ENCODE results near the gene AGPAT4. TPM values are rescaled to one million over a fixed set of nuclear protein-coding genes. Genes with fewer than 3 reads are reported as not detected.
"Not testable (repeated sequence)": the region's sequence is repeated elsewhere in the genome, so short reads cannot be mapped to it uniquely, and the experiment has no call there.

The AGPAT4 gene, protein sequence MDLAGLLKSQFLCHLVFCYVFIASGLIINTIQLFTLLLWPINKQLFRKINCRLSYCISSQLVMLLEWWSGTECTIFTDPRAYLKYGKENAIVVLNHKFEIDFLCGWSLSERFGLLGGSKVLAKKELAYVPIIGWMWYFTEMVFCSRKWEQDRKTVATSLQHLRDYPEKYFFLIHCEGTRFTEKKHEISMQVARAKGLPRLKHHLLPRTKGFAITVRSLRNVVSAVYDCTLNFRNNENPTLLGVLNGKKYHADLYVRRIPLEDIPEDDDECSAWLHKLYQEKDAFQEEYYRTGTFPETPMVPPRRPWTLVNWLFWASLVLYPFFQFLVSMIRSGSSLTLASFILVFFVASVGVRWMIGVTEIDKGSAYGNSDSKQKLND
- 26.8 TPM for polyA plus RNA-seq (2013)

DNA sequence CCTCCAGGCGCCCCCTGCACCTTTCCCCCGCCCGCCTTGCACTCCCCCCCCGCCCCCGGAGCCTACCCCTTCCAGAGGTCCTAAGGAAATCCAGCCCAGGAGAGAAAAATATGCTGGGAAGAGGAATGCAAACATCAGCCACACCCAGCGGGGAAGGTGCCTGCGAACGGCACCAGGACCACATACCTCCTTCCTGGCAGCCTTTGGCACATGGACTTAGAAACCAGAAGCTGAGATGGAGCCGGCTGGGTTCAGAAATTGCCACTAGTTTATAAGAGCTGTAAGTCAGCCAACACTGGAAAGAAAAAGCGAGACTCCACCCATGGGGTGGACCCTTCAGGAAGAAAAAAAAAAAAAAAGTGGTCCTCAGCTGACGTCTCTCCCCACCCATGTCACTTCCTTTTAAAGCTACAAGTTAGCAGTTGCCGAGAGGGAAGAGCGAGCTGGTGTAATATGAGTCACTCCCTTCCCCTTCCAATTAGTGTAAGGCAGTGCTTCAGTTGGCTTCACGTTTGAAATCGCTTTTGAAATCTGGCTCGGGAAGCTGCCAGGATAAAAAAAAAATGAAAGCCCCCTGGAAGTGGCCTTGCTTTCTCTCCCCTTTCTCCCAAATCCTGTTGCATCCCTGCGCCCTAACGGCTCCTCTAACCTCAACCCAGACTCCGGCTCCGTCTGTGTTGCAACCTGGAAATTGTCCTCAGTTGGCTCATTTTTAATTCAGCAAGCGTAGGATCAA is at the start of gene AGPAT4:
Gene AGPAT4 (minus strand): TSS at position 310 of the 736 bp plus-strand sequence. CDS start 41,848 bp downstream, outside the sequence.
- peak within 1 kb of the TSS; percentile 88 to 92 for H3K27ac ChIP-seq (ENCODE audit: insufficient read depth in 1 of 2, low read depth in 1 of 2, low read length in 2 of 2, poor library complexity in 1 of 2, severe bottlenecking in 2 of 2)
- H3K9me3 ChIP-seq (ENCODE audit: control extremely low read depth in 1 of 5, control insufficient read depth in 4 of 5, insufficient read depth in 2 of 5, low read depth in 1 of 5, low read length in 4 of 5): no peaks in the 10 kb centered on the region
- ChIA-PET POLR2A (interaction anchor here (0.6 to 1.3 kb wide), 8 partner anchors 17 to 941 kb away, joined by 3 to 8 read pairs (median 4); no protein-coding TSS in a partner anchor), CTCF (interaction anchor here (0.6 to 1.0 kb wide), 4 partner anchors 14 to 172 kb away, joined by 3 read pairs; no protein-coding TSS in a partner anchor)
- peaks cover 0 to 27% (median 14%) of the 10 kb centered on the region in 4 experiments for H3K4me1 ChIP-seq (ENCODE audit: control extremely low read depth in 1 of 4, control insufficient read depth in 4 of 4, insufficient read depth in 4 of 4, low read length in 3 of 4)
- no peaks in the 10 kb centered on the region for H3K27me3 ChIP-seq (replicated peaks in 2 of 5; ENCODE audit: control insufficient read depth in 4 of 5, insufficient read depth in 5 of 5, low read length in 4 of 5)
- 0% methylated on average over 10 of the region's 21 CpGs for WGBS (ENCODE audit: insufficient coverage)
- peak within 1 kb of the TSS; percentile 40 to 90 (median 77) for H3K4me3 ChIP-seq (ENCODE audit: control insufficient read depth in 1 of 7, extremely low read depth in 1 of 7, insufficient read depth in 4 of 7, low read depth in 2 of 7, low read length in 6 of 7)
- no peaks in the 10 kb centered on the region for H3K36me3 ChIP-seq (ENCODE audit: control insufficient read depth in 4 of 4, insufficient read depth in 4 of 4, low read length in 3 of 4)
- DNase-seq: peak; percentile 96 to 98 (median 98)

DNA sequence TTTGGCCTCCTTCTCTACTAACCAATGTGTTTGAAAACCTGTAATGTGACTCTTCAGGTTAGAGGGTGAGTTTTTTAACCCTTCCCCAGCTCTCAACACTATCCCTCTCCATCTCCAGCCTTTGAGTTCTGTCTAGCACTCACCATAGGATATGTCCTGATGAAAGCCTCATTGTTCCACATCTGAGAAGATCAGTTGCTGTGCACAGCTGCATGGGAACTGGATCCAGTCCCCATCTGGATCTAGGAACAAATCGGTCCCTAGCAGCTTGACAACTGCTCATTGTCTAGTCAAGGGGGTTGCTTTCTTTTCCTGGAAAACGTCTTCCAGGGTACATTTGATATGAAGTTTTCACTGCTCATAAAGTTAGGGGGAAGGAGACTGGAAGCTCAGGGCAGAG is 45.4 kb upstream of the AGPAT4 start:
- Histone ChIP-seq H3K9me3 (ENCODE audit: control extremely low read depth in 1 of 5, control insufficient read depth in 4 of 5, insufficient read depth in 2 of 5, low read depth in 1 of 5, low read length in 4 of 5) (peaks cover 0 to 8% (median 2%) of the 10 kb centered on the region in 5 experiments), H3K27ac (ENCODE audit: insufficient read depth in 1 of 2, low read depth in 1 of 2, low read length in 2 of 2, poor library complexity in 1 of 2, severe bottlenecking in 2 of 2) (no peak overlapping the region), H3K27me3 (replicated peaks in 2 of 5; ENCODE audit: control insufficient read depth in 4 of 5, insufficient read depth in 5 of 5, low read length in 4 of 5) (peaks cover 0 to 3% (median 0%) of the 10 kb centered on the region in 5 experiments), H3K36me3 (ENCODE audit: control insufficient read depth in 4 of 4, insufficient read depth in 4 of 4, low read length in 3 of 4) (no peaks in the 10 kb centered on the region), H3K4me3 (ENCODE audit: control insufficient read depth in 1 of 7, extremely low read depth in 1 of 7, insufficient read depth in 4 of 7, low read depth in 2 of 7, low read length in 6 of 7) (no peak overlapping the region), H3K4me1 (ENCODE audit: control extremely low read depth in 1 of 4, control insufficient read depth in 4 of 4, insufficient read depth in 4 of 4, low read length in 3 of 4) (no peaks in the 10 kb centered on the region)
- CTCF ChIA-PET: interaction anchor here (0.8 kb wide), 1 partner anchor 9 kb away, joined by 3 read pairs; no protein-coding TSS in a partner anchor
- POLR2A ChIA-PET: no interaction called here
- no peak for DNase-seq
- WGBS (ENCODE audit: insufficient coverage): 90% methylated on average over 2 of the region's 2 CpGs

DNA sequence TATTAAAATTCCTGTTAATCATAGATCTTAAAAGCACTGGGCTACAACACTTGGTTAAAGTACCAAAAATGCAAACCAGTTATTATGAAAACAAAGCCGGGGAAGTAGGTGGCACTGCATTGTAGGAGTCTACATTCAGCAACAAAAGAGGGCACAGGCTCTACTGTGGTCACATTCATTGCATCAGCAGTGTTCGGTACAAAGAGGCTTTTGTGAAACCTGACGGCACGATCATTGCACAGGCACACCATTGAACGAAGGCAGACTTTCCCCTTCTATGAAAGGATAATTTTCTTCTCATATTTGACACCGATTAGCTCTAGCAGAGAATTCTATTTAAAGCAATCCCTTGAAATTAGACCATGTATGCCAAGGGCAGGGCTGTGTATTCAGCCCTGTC is 44.6 kb upstream of the AGPAT4 start:
- POLR2A ChIA-PET: no interaction called here
- Histone ChIP-seq H3K9me3 (ENCODE audit: control extremely low read depth in 1 of 5, control insufficient read depth in 4 of 5, insufficient read depth in 2 of 5, low read depth in 1 of 5, low read length in 4 of 5) (peaks cover 0 to 8% (median 2%) of the 10 kb centered on the region in 5 experiments), H3K4me1 (ENCODE audit: control extremely low read depth in 1 of 4, control insufficient read depth in 4 of 4, insufficient read depth in 4 of 4, low read length in 3 of 4) (no peaks in the 10 kb centered on the region), H3K36me3 (ENCODE audit: control insufficient read depth in 4 of 4, insufficient read depth in 4 of 4, low read length in 3 of 4) (no peaks in the 10 kb centered on the region), H3K27me3 (replicated peaks in 2 of 5; ENCODE audit: control insufficient read depth in 4 of 5, insufficient read depth in 5 of 5, low read length in 4 of 5) (peaks cover 0 to 3% (median 0%) of the 10 kb centered on the region in 5 experiments), H3K27ac (ENCODE audit: insufficient read depth in 1 of 2, low read depth in 1 of 2, low read length in 2 of 2, poor library complexity in 1 of 2, severe bottlenecking in 2 of 2) (no peak overlapping the region), H3K4me3 (ENCODE audit: control insufficient read depth in 1 of 7, extremely low read depth in 1 of 7, insufficient read depth in 4 of 7, low read depth in 2 of 7, low read length in 6 of 7) (no peak overlapping the region)
- 96% methylated on average over 6 of the region's 6 CpGs for WGBS (ENCODE audit: insufficient coverage)
- CTCF ChIA-PET: no interaction called here
- DNase-seq: no peak

DNA sequence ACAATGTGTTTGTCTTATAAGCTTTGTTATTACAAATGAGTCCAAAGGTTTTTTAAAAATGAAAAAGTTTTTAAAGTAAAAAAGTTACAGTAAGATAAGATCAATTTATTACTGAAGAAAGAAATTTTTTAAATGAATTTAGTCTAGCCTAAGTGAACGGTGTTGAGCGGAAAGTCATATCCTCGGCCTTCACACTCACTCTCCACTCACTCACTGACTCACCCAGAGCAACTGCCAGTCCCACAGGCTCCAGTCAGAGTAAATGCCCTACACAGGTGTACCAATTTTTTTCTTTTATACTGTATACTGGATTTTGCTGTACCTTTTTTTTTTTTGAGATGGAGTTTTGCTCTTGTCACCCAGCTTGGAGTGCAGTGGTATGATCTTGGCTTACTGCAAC is 42.7 kb upstream of the AGPAT4 start:
- no peak overlapping the region for H3K4me3 ChIP-seq (ENCODE audit: control insufficient read depth in 1 of 7, extremely low read depth in 1 of 7, insufficient read depth in 4 of 7, low read depth in 2 of 7, low read length in 6 of 7)
- CTCF ChIA-PET: no interaction called here
- no peak overlapping the region for H3K27ac ChIP-seq (ENCODE audit: insufficient read depth in 1 of 2, low read depth in 1 of 2, low read length in 2 of 2, poor library complexity in 1 of 2, severe bottlenecking in 2 of 2)
- H3K4me1 ChIP-seq (ENCODE audit: control extremely low read depth in 1 of 4, control insufficient read depth in 4 of 4, insufficient read depth in 4 of 4, low read length in 3 of 4): no peaks in the 10 kb centered on the region
- no peak for DNase-seq
- H3K36me3 ChIP-seq (ENCODE audit: control insufficient read depth in 4 of 4, insufficient read depth in 4 of 4, low read length in 3 of 4): no peaks in the 10 kb centered on the region
- peaks cover 0 to 8% (median 2%) of the 10 kb centered on the region in 5 experiments for H3K9me3 ChIP-seq (ENCODE audit: control extremely low read depth in 1 of 5, control insufficient read depth in 4 of 5, insufficient read depth in 2 of 5, low read depth in 1 of 5, low read length in 4 of 5)
- no CpG with 5 or more reads among the region's 3 CpGs for WGBS (ENCODE audit: insufficient coverage)
- POLR2A ChIA-PET: no interaction called here
- peaks cover 0 to 3% (median 0%) of the 10 kb centered on the region in 5 experiments for H3K27me3 ChIP-seq (replicated peaks in 2 of 5; ENCODE audit: control insufficient read depth in 4 of 5, insufficient read depth in 5 of 5, low read length in 4 of 5)

DNA sequence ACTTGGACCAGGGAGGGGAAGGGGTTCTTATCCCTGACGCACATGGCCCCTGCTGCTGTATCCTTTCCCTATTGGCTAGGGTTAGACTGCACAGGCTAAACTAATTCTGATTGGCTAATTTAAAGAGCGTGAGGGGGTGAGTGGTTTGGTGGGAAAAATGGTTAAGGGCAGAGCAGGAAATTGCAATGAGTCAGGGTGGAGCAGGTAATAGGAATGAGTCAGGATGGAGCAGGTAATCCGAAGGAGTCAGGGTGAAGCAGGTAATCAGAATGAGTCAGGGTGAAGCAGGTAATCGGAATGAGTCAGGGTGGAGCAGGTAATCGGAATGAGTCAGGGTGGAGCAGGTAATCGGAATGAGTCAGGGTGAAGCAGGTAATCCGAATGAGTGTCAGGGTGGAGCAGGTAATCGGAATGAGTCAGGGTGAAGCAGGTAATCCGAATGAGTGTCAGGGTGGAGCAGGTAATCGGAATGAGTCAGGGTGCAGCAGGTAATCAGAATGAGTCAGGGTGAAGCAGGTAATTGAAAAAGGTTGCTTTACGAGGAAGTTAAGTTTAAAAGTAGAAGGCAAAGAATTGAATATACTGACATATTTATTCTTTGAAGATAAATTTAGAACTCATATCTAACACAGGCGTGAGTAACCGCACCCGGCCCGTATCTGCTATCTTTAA is 41.5 kb upstream of the AGPAT4 start:
- WGBS (ENCODE audit: insufficient coverage): 95% methylated on average over 10 of the region's 15 CpGs
- H3K36me3 ChIP-seq (ENCODE audit: control insufficient read depth in 4 of 4, insufficient read depth in 4 of 4, low read length in 3 of 4); POLR2A ChIA-PET; H3K27me3 ChIP-seq (replicated peaks in 2 of 5; ENCODE audit: control insufficient read depth in 4 of 5, insufficient read depth in 5 of 5, low read length in 4 of 5); H3K4me1 ChIP-seq (ENCODE audit: control extremely low read depth in 1 of 4, control insufficient read depth in 4 of 4, insufficient read depth in 4 of 4, low read length in 3 of 4); CTCF ChIA-PET; H3K4me3 ChIP-seq (ENCODE audit: control insufficient read depth in 1 of 7, extremely low read depth in 1 of 7, insufficient read depth in 4 of 7, low read depth in 2 of 7, low read length in 6 of 7); DNase-seq; H3K27ac ChIP-seq (ENCODE audit: insufficient read depth in 1 of 2, low read depth in 1 of 2, low read length in 2 of 2, poor library complexity in 1 of 2, severe bottlenecking in 2 of 2); H3K9me3 ChIP-seq (ENCODE audit: control extremely low read depth in 1 of 5, control insufficient read depth in 4 of 5, insufficient read depth in 2 of 5, low read depth in 1 of 5, low read length in 4 of 5): not testable (repeated sequence)

DNA sequence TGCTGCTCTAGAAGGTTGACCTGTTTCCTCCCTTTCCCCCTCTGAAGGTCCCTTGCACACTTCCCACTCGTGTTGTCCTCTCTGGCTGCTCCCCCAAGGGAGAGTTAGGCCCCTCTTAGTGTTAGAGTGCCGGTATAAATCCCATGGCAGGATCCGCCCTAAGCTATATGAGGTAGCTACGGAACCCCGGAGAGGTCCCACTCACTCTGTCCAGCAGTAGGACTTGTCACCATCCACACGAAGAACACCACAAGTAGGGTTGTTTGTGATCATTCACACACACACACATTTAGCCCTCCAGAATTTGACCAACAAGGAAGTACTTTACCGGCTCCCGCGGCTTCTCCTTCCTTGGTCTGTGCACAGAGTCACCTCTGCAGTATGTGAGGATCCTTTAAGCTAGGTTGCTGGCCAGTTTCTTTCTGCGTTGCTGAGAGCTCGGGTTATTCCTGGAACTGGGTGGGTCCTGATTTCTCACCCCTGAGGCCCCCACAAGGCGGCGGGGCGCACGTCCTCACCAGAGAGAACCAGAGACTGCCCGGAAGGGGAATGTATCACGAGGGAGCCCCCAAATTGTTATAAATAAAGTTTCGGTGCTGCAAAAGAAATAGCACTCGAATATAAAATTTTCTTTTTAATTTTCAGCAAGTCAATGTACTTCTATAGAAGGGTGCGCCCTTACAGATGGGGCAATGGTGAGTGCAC is 40.8 kb upstream of the AGPAT4 start:
- H3K4me1 ChIP-seq (ENCODE audit: control extremely low read depth in 1 of 4, control insufficient read depth in 4 of 4, insufficient read depth in 4 of 4, low read length in 3 of 4); H3K36me3 ChIP-seq (ENCODE audit: control insufficient read depth in 4 of 4, insufficient read depth in 4 of 4, low read length in 3 of 4); H3K4me3 ChIP-seq (ENCODE audit: control insufficient read depth in 1 of 7, extremely low read depth in 1 of 7, insufficient read depth in 4 of 7, low read depth in 2 of 7, low read length in 6 of 7); POLR2A ChIA-PET; H3K27ac ChIP-seq (ENCODE audit: insufficient read depth in 1 of 2, low read depth in 1 of 2, low read length in 2 of 2, poor library complexity in 1 of 2, severe bottlenecking in 2 of 2); DNase-seq; H3K27me3 ChIP-seq (replicated peaks in 2 of 5; ENCODE audit: control insufficient read depth in 4 of 5, insufficient read depth in 5 of 5, low read length in 4 of 5); H3K9me3 ChIP-seq (ENCODE audit: control extremely low read depth in 1 of 5, control insufficient read depth in 4 of 5, insufficient read depth in 2 of 5, low read depth in 1 of 5, low read length in 4 of 5): not testable (repeated sequence)
- CTCF ChIA-PET: interaction anchor here (0.8 kb wide), 1 partner anchor 41 kb away, joined by 3 read pairs; no protein-coding TSS in a partner anchor
- 98% methylated on average over 14 of the region's 20 CpGs for WGBS (ENCODE audit: insufficient coverage)
